Transverse colon (tissue), 4 donors: ENCODE measurements around the gene POLR3C.

Source experiments
- CTCF ChIP-seq, 5 experiments: fragments of 200-600 bp in 3 of 5; fragments of 450-650 bp in 2 of 5; sonication (generic) in 3 of 5; IDR thresholded peaks; 1 replicate in 2 of 5; 2 replicates in 3 of 5; pipeline ENCODE4 v1.5.1; 2016 to 2017; ENCODE audit warnings: antibody characterized with exemption in 5 of 5, inconsistent platforms in 3 of 5, mild to moderate bottlenecking in 2 of 5, moderate library complexity in 1 of 5
- POLR2AphosphoS5 ChIP-seq, 3 donors: sonication (generic); formaldehyde crosslinking; IDR thresholded peaks; one replicate each; pipeline ENCODE4 v1.6.1; 2016; ENCODE audit warnings: antibody characterized with exemption in 3 of 3

DNA sequence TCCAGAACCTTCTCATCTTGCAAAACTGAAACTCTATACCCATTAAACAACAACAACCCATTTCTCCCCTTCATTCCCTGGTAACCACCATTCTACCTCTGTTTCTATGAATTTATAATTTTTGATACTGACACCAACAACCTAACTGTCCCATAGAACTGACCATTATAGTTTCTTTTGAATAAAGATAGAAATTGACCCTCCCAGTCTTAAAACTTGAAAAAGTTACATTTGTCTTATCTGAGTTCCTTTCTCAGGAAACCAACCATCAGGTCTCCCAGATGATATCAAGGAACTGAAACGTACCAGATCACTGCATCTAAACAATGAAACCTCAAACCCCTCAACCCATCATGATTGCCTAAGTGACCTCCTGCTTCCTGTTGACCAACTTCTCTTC is 27.2 kb upstream of the POLR3C start:
- TF ChIP-seq CTCF (IDR thresholded peaks at IDR 0.05) (no peak), POLR2AphosphoS5 (IDR thresholded peaks at IDR 0.05) (no peak)
